Esophagus muscularis mucosa (tissue), 4 donors: ENCODE measurements around the gene TLE4.

Experiments
- CTCF ChIP-seq, 3 experiments: fragments of 200-600 bp in 2 of 3; fragments of 450-650 bp in 1 of 3; sonication (generic) in 2 of 3; IDR thresholded peaks; one replicate each; pipeline ENCODE4 v1.5.1; 2017 to 2019; ENCODE audit warnings: antibody characterized with exemption in 3 of 3, mild to moderate bottlenecking in 2 of 3, moderate library complexity in 1 of 3
- EP300 ChIP-seq: sonication (generic); formaldehyde crosslinking; IDR thresholded peaks from one replicate; pipeline ENCODE4 v1.6.1; 2017; ENCODE audit warnings: antibody characterized with exemption
- POLR2A ChIP-seq: fragments of 450-650 bp; IDR thresholded peaks from one replicate; pipeline ENCODE4 v1.6.1; 2017; ENCODE audit warnings: antibody characterized with exemption, moderate library complexity, mild to moderate bottlenecking, low read depth
- POLR2AphosphoS5 ChIP-seq, 2 donors: sonication (generic); formaldehyde crosslinking; IDR thresholded peaks; one replicate each; pipeline ENCODE4 v1.6.1; 2017; ENCODE audit warnings: antibody characterized with exemption in 2 of 2

GRCh38 chr9:79604149-79604548 lies 32.4 kb downstream of the TLE4 start:
- no peak for TF ChIP-seq EP300
- TF ChIP-seq POLR2AphosphoS5 (IDR thresholded peaks at IDR 0.05) = no peak
- TF ChIP-seq CTCF (IDR thresholded peaks at IDR 0.05) = no peak
- no peak for TF ChIP-seq POLR2A
